HCT116 (cell line): ENCODE measurements around the gene GIT2. TPM values are rescaled to one million over a fixed set of nuclear protein-coding genes. Genes with fewer than 3 reads are reported as not detected.

ENCODE experiments used
- ATAC-seq: fragments of 200-7000 bp; cut with Tn5 transposase; 2 replicates; pipeline ENCODE4 v1.9.1; 2020; ENCODE audit warnings: mild to moderate bottlenecking, moderate library complexity
- BruUV-seq: library from RNA; stranded (reverse); fragments of 400-500 nt; replicated peaks from 2 replicates; lab custom pipeline; 2021; lab: Mats Ljungman, UMichigan
- CTCF ChIA-PET: fragments of 300-600 bp; sonication (Branson Sonifier 250); formaldehyde crosslinking; loops from one replicate; lab custom pipeline; 2021; ENCODE audit warnings: antibody characterized with exemption; lab: Charles Lee
- POLR2A ChIA-PET: fragments of 300-600, 350-600 bp; sonication (Branson Sonifier 250); formaldehyde crosslinking; loops from one replicate; lab custom pipeline; 2021; ENCODE audit warnings: antibody characterized with exemption; lab: Charles Lee
- RAD21 ChIA-PET, 2 experiments: fragments of 300-600 bp; sonication (Branson Sonifier 250); formaldehyde crosslinking; loops; one replicate each; lab custom pipeline; 2023; ENCODE audit warnings: low total read pairs in 2 of 2; ENCODE audit not compliant: uncharacterized antibody in 2 of 2, unreplicated experiment in 2 of 2, low non-redundant PET in 1 of 2; lab: Charles Lee
- DNase-seq: peaks from one replicate; pipeline ENCODE4 v3.0.0-alpha.2; 2010; ENCODE audit warnings: low read depth, low spot score
- H2AFZ ChIP-seq: fragments of 200-600 bp; shearing (Covaris generic), sonication (generic); 2 replicates; pipeline ENCODE4 v1.6.1; 2017; ENCODE audit warnings: low read depth, mixed run types, mixed read lengths, antibody characterized with exemption, low read length; ENCODE audit not compliant: poor library complexity, severe bottlenecking
- H3K27ac ChIP-seq: 2 replicates; pipeline ENCODE4 v1.5.1; 2012; ENCODE audit warnings: low read depth, low read length
- H3K27me3 ChIP-seq: fragments of 200-600 bp; sonication (generic); 2 replicates; pipeline ENCODE4 v1.6.1; 2016; ENCODE audit warnings: mixed run types, low read length, mixed read lengths; ENCODE audit not compliant: insufficient read depth
- H3K36me3 ChIP-seq, 2 experiments: fragments of 200-500 bp in 1 of 2; fragments of 200-600 bp in 1 of 2; sonication (Bioruptor generic) in 1 of 2; sonication (generic) in 1 of 2; 2 replicates each; pipeline versions ENCODE4 v1.5.1 to v1.6.1; 2014 to 2016; ENCODE audit warnings: low read length in 2 of 2, inconsistent platforms in 1 of 2, mixed read lengths in 1 of 2, mixed run types in 1 of 2; ENCODE audit not compliant: insufficient read depth in 2 of 2, control insufficient read depth in 1 of 2
- H3K4me1 ChIP-seq, 2 experiments: fragments of 200-600 bp in 1 of 2; sonication (generic) in 1 of 2; 2 replicates each; pipeline versions ENCODE4 v1.5.1 to v1.6.1; 2012 to 2017; ENCODE audit warnings: low read length in 2 of 2, inconsistent platforms in 1 of 2, mild to moderate bottlenecking in 1 of 2, mixed read lengths in 1 of 2, mixed run types in 1 of 2, moderate library complexity in 1 of 2; ENCODE audit not compliant: insufficient read depth in 2 of 2, control insufficient read depth in 1 of 2
- H3K4me2 ChIP-seq: fragments of 200-600 bp; sonication (generic); 2 replicates; pipeline ENCODE4 v1.6.1; 2017; ENCODE audit warnings: mixed run types, low read length, mixed read lengths
- H3K4me3 ChIP-seq, 2 experiments: fragments of 200-600 bp in 1 of 2; sonication (generic) in 1 of 2; replicated peaks in 1 of 2; 2 replicates each; pipeline ENCODE4 v1.5.1; 2011 to 2016; ENCODE audit warnings: low read length in 2 of 2, control low read depth in 1 of 2, low read depth in 1 of 2, mild to moderate bottlenecking in 1 of 2, mixed read lengths in 1 of 2, mixed run types in 1 of 2
- H3K79me2 ChIP-seq: fragments of 200-600 bp; sonication (generic); 2 replicates; pipeline ENCODE4 v1.6.1; 2017; ENCODE audit warnings: mild to moderate bottlenecking, mixed run types, low read length, moderate library complexity, mixed read lengths; ENCODE audit not compliant: insufficient read depth
- H3K9ac ChIP-seq: fragments of 200-600 bp; sonication (generic); 2 replicates; pipeline ENCODE4 v1.6.1; 2016; ENCODE audit warnings: low read length, mixed read lengths
- H3K9me2 ChIP-seq: fragments of 200-600 bp; sonication (generic), shearing (Covaris generic); 2 replicates; pipeline ENCODE4 v1.6.1; 2017; ENCODE audit warnings: mixed run types, mild to moderate bottlenecking, moderate library complexity; ENCODE audit not compliant: insufficient read depth
- H3K9me3 ChIP-seq, 2 experiments: fragments of 200-500 bp in 1 of 2; fragments of 200-600 bp in 1 of 2; sonication (Bioruptor generic) in 1 of 2; sonication (generic) in 1 of 2; 2 replicates each; pipeline ENCODE4 v1.6.1; 2014 to 2017; ENCODE audit warnings: low read length in 2 of 2, mixed read lengths in 2 of 2, inconsistent platforms in 1 of 2, low read depth in 1 of 2, mild to moderate bottlenecking in 1 of 2, mixed run types in 1 of 2, moderate library complexity in 1 of 2; ENCODE audit not compliant: control insufficient read depth in 1 of 2, insufficient read depth in 1 of 2
- H4K20me1 ChIP-seq: fragments of 200-600 bp; sonication (generic), shearing (Covaris generic); 2 replicates; pipeline ENCODE4 v1.6.1; 2017; ENCODE audit warnings: mixed run types, mild to moderate bottlenecking, moderate library complexity; ENCODE audit not compliant: insufficient read depth
- EGR1 ChIP-seq: IDR thresholded peaks from 2 replicates; pipeline ENCODE4 v1.6.1; 2012; ENCODE audit warnings: low read depth
- EZH2 ChIP-seq: fragments of 200-600 bp; sonication (generic); IDR thresholded peaks from 2 replicates; pipeline ENCODE4 v1.6.1; 2017; ENCODE audit warnings: antibody characterized with exemption, mixed run types
- REST ChIP-seq: IDR thresholded peaks from 2 replicates; pipeline ENCODE4 v1.6.1; 2012; ENCODE audit warnings: low read depth
- TCF7L2 ChIP-seq: IDR thresholded peaks from 2 replicates; pipeline ENCODE4 v1.7.0; 2011; ENCODE audit warnings: borderline replicate concordance, inconsistent platforms; ENCODE audit not compliant: insufficient read depth, insufficient read length; ENCODE audit errors: extremely low read depth
- intact Hi-C: fragments of 100-400 bp; cut with micrococcal nuclease; formaldehyde crosslinking; loops from 2 replicates; pipeline ENCODE4 v1.10.0; 2022
- total RNA-seq: library from RNA; stranded (reverse); gene quantifications from one replicate; pipeline ENCODE4 v1.2.1, GENCODE V29; 2021; ENCODE audit not compliant: unreplicated experiment
- TF ChIP-seq, protein P1 (sequence below): IDR thresholded peaks from 2 replicates; pipeline ENCODE4 v1.6.1; 2012

The GIT2 gene
- total RNA-seq, 1 experiment from 2014 or later: 21.5 TPM

- TF ChIP-seq, protein P1, sequence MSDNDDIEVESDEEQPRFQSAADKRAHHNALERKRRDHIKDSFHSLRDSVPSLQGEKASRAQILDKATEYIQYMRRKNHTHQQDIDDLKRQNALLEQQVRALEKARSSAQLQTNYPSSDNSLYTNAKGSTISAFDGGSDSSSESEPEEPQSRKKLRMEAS: no peak
- no peak for TF ChIP-seq REST
Observed at GRCh38 chr12:109952873-109953272, 43.3 kb downstream of the GIT2 start (continued).

DNA sequence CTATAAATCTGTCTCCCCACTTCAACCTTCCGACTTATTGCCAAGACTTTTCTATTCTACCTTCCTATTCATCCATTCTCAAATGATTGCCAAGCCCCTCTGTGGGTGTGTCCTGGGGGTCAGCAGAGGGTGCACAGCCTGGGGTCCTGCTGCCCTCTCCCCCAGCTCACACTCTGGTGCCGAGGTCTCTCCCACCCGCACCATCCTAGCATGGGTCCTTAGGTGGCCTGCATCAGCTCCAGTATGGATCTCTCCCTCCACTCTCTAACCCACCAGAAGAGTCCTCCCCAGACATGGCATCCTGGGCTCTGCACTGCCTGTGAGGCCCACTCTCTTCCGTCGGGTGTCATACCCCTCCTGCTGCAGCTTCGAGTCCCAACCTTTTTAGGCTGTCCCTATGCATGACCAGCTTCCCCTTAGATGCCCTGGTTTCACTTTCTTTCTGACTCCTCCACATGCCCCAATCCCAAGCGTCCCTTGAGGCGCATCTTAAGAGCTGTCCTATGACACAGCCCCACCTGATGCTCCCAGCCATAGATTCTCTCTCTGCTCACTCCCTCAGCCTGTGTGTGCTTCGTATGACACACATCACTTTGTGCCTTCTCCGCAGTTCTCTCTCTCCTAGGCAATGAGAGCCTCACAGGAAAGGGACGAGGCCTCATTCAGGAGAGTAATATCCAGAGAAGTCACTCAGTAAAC lies 43.9 kb downstream of the GIT2 start:
- Histone ChIP-seq H3K27ac (peak overlapping the region; percentile 92), H2AFZ (no peak overlapping the region), H3K79me2 (no peaks in the 10 kb centered on the region), H3K4me3 (peak overlapping the region in 1 of 2 experiments; percentile 29; a peak in 1 of 4 replicates), H3K36me3 (0 out of 4 replicates have a peak, but pooled peaks cover 3 to 11% of the 10 kb centered on the region in 2 experiments), H3K27me3 (no peaks in the 10 kb centered on the region), H3K9me3 (no peaks in the 10 kb centered on the region), H3K9me2 (no peaks in the 10 kb centered on the region), H4K20me1 (no peaks in the 10 kb centered on the region), H3K4me2 (peak overlapping the region; percentile 76), H3K9ac (peak overlapping the region; percentile 48), H3K4me1 (peaks cover 31 to 37% of the 10 kb centered on the region in 2 experiments)
- ATAC-seq: peak; percentile 28
- POLR2A ChIA-PET: no interaction called here
- CTCF ChIA-PET: no interaction called here
- no TSS peak for BruUV-seq
- RAD21 ChIA-PET: no interaction called here
- TF ChIP-seq EZH2: no peak
- TF ChIP-seq EGR1: no peak
- no peak for TF ChIP-seq TCF7L2
- no peak for DNase-seq
- intact Hi-C loops: no loop called here
